ENCODE results near the gene CDH10.

The CDH10 gene

GRCh38 chr5:24646915-24647314 is 2.1 kb upstream of the CDH10 start:
- no peak for TF ChIP-seq CTCF (IDR thresholded peaks at IDR 0.05)
- intact Hi-C loops (cut with DNase I; ENCODE audit: low total_unique reads): no loop called here
- H3K36me3 ChIP-seq: no peaks in the 10 kb centered on the region

DNA sequence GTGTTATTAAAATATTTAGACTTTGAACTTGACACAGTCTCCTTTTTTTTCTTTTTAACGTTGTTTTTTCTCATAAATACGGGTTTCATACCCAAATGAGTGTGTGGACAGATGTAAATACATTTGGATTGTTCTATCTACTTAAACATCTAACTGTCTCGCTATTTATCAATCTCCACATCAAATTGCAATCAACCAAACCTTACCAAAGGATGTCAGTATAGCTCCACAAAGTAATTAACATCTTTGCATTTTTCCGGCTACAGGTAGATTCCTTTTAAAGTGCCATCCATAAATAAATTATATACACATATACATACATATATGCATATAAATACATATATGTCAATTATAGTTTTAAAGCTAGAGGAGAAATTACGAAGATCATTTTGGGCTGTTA is 705 bp upstream of the CDH10 start:
- no peak for TF ChIP-seq CTCF (IDR thresholded peaks at IDR 0.05)
- no peaks in the 10 kb centered on the region for H3K36me3 ChIP-seq

More at GRCh38 chr5:24646915-24647314, 2.1 kb upstream of the CDH10 start:
- no peak overlapping the region for H3K4me3 ChIP-seq
- no peak overlapping the region for H3K27ac ChIP-seq
- no peak for DNase-seq
- H3K9me3 ChIP-seq: no peaks in the 10 kb centered on the region
- H3K4me1 ChIP-seq: peaks cover 0 to 9% (median 3%) of the 10 kb centered on the region in 4 donors
- H3K27me3 ChIP-seq: no peaks in the 10 kb centered on the region

DNA sequence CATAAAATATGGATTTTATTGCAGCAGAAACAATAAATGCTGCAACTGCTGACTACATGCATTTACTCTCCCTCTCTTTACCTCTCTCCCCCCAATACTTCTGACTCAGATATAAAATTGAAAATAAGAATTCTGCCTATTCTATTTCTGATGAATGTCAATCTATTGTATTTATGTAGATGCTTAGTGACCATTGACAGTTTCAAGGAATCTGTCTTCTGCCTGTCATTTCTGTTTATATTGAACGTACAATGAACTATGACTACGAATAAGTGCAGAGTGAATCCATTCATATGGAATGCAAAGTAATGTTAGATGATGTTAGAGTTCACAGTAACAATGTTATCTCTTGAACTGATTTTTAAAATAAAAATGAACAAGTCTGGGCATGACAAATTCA is 898 bp downstream of the CDH10 start:
- Histone ChIP-seq H3K4me1 (peaks cover 0 to 9% (median 3%) of the 10 kb centered on the region in 4 donors), H3K36me3 (no peaks in the 10 kb centered on the region), H3K27ac (no peak overlapping the region), H3K27me3 (no peaks in the 10 kb centered on the region), H3K9me3 (no peaks in the 10 kb centered on the region), H3K4me3 (no peak overlapping the region)
- DNase-seq: no peak
- TF ChIP-seq CTCF (IDR thresholded peaks at IDR 0.05): no peak
- intact Hi-C loops (cut with DNase I; ENCODE audit: low total_unique reads): no loop called here

More for the DNA sequence above, 705 bp upstream of the CDH10 start:
- no peak overlapping the region for H3K4me3 ChIP-seq
- H3K27ac ChIP-seq: no peak overlapping the region
- intact Hi-C loops (cut with DNase I; ENCODE audit: low total_unique reads): no loop called here
- DNase-seq: no peak
- peaks cover 0 to 9% (median 3%) of the 10 kb centered on the region in 4 donors for H3K4me1 ChIP-seq
- H3K9me3 ChIP-seq: no peaks in the 10 kb centered on the region
- H3K27me3 ChIP-seq: no peaks in the 10 kb centered on the region

DNA sequence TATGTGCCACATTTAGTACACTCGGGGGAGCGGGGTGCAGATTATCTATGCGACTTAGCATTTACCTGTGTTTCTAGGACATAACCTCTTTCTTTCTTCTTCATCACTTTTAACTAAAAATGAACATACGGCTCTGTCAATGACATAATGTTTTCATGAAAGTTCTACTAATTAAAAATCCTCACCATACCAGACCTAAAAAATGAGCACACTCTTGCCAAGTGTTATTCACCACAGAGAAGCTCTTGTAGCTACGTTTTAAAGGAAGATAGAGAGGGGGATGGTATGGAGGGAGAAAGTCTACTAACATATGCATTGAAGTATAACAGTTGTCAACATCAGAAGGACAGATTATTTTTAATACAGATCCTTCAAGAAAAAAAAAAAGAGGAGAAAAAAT is 1.6 kb downstream of the CDH10 start:
- no peak overlapping the region for H3K4me3 ChIP-seq
- DNase-seq: no peak
- intact Hi-C loops (cut with DNase I; ENCODE audit: low total_unique reads): no loop called here
- H3K36me3 ChIP-seq: no peaks in the 10 kb centered on the region
- H3K27ac ChIP-seq: no peak overlapping the region
- H3K9me3 ChIP-seq: no peaks in the 10 kb centered on the region
- H3K4me1 ChIP-seq: peaks cover 0 to 9% (median 3%) of the 10 kb centered on the region in 4 donors
- H3K27me3 ChIP-seq: no peaks in the 10 kb centered on the region
- no peak for TF ChIP-seq CTCF (IDR thresholded peaks at IDR 0.05)

DNA sequence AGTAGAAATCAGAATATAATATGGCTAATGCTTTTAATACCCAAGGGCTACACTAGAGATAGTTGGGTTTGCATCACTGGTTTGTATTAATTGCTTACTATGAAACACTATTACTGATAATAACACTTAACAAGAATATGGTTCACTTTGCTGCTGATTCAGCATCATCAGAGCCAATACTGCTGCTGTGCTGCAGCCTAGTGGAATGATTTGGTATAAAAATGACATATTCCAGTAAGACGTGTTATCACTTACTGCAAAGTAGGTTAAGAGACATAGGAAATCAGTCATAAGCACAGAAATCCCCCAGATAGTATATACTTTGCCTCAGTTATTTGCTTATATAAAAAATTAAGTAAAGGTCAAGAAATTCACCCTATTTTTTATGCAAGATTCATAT is 2.8 kb downstream of the CDH10 start:
- DNase-seq: no peak
- no peak overlapping the region for H3K27ac ChIP-seq
- no peaks in the 10 kb centered on the region for H3K27me3 ChIP-seq
- peaks cover 0 to 9% (median 3%) of the 10 kb centered on the region in 4 donors for H3K4me1 ChIP-seq
- intact Hi-C loops (cut with DNase I; ENCODE audit: low total_unique reads): no loop called here
- TF ChIP-seq CTCF (IDR thresholded peaks at IDR 0.05): peak in 1 of 2 experiments; percentile 22
- no peaks in the 10 kb centered on the region for H3K36me3 ChIP-seq
- no peaks in the 10 kb centered on the region for H3K9me3 ChIP-seq
- H3K4me3 ChIP-seq: no peak overlapping the region

GRCh38 chr5:24635209-24635608 is 9.6 kb downstream of the CDH10 start:
- intact Hi-C loops (cut with DNase I; ENCODE audit: low total_unique reads): no loop called here
- H3K4me3 ChIP-seq: no peak overlapping the region
- TF ChIP-seq CTCF (IDR thresholded peaks at IDR 0.05): no peak
- H3K27me3 ChIP-seq: no peaks in the 10 kb centered on the region
- H3K9me3 ChIP-seq: no peaks in the 10 kb centered on the region
- DNase-seq: no peak
- no peaks in the 10 kb centered on the region for H3K36me3 ChIP-seq
- no peak overlapping the region for H3K27ac ChIP-seq
- H3K4me1 ChIP-seq: no peaks in the 10 kb centered on the region

Data from tibial artery (tissue), 4 donors.